Neural progenitor cell (in vitro differentiated cells): ENCODE measurements around the gene CDH23.

Experiments used
- CTCF ChIP-seq: fragments of 200-600 bp; sonication (generic); IDR thresholded peaks from 2 replicates; pipeline ENCODE4 v1.5.1; 2017; ENCODE audit warnings: antibody characterized with exemption, mild to moderate bottlenecking
- EZH2 ChIP-seq: fragments of 200-600 bp; sonication (generic); IDR thresholded peaks from 2 replicates; pipeline ENCODE4 v1.6.1; 2017; ENCODE audit warnings: antibody characterized with exemption, mild to moderate bottlenecking, moderate library complexity
- EZH2phosphoT487 ChIP-seq: fragments of 200-600 bp; sonication (generic); IDR thresholded peaks from 2 replicates; pipeline ENCODE4 v1.6.1; 2017; ENCODE audit warnings: antibody characterized with exemption

- no peak for TF ChIP-seq CTCF
- TF ChIP-seq EZH2, result no peak
- no peak for TF ChIP-seq EZH2phosphoT487
Observed at GRCh38 chr10:71820966-71821365, 424.2 kb downstream of the CDH23 start.
